HG02840 (cell line): ENCODE measurements around the gene TRIM31.

Experiments
- ATAC-seq: cut with Tn5 transposase; IDR thresholded peaks from one replicate; pipeline ENCODE4 v1.9.1; 2021; ENCODE audit warnings: mild to moderate bottlenecking, moderate library complexity, moderate number of reproducible peaks; ENCODE audit not compliant: unreplicated experiment, low FRiP score

TRIM31 gene

GRCh38 chr6:30092852-30093543 is 19.9 kb downstream of the TRIM31 start:
- ATAC-seq, result no peak

- ATAC-seq, result no peak
Measured at GRCh38 chr6:30091577-30092381, 21.1 kb downstream of the TRIM31 start.

- no peak for ATAC-seq
Measured at GRCh38 chr6:30087876-30088275, 25.0 kb downstream of the TRIM31 start.

- no peak for ATAC-seq
Measured at GRCh38 chr6:30077218-30077617, 35.7 kb downstream of the TRIM31 start.

- ATAC-seq, result no peak
Measured at GRCh38 chr6:30075790-30076732, 36.8 kb downstream of the TRIM31 start.

- ATAC-seq, result no peak
Measured at GRCh38 chr6:30075094-30075789, 37.6 kb downstream of the TRIM31 start, which contains the start of gene RNF39. RNF39 (minus strand) TSS chr6:30075769; CDS start chr6:30075585, 184 bp downstream.

GRCh38 chr6:30074331-30075093 is 38.4 kb downstream of the TRIM31 start:
- ATAC-seq, result no peak

- ATAC-seq, result no peak
Measured at GRCh38 chr6:30073489-30074235, 39.2 kb downstream of the TRIM31 start.

- no peak for ATAC-seq
Measured at GRCh38 chr6:30071858-30072257, 41.0 kb downstream of the TRIM31 start.

GRCh38 chr6:30071081-30071818 is 41.6 kb downstream of the TRIM31 start:
- ATAC-seq, result no peak

- ATAC-seq, result no peak
Measured at GRCh38 chr6:30067460-30068139, 45.3 kb downstream of the TRIM31 start.

GRCh38 chr6:30066577-30067459 is 46.1 kb downstream of the TRIM31 start, which contains the start of gene PPP1R11:
PPP1R11 (plus strand) TSS chr6:30067198; CDS start chr6:30067411, 213 bp downstream.
- ATAC-seq, result peak; percentile 96

GRCh38 chr6:30066082-30066481 is 46.8 kb downstream of the TRIM31 start:
- no peak for ATAC-seq

GRCh38 chr6:30063315-30063714 is 49.6 kb downstream of the TRIM31 start:
- no peak for ATAC-seq

- ATAC-seq, result no peak
Measured at GRCh38 chr6:30062471-30063178, 50.3 kb downstream of the TRIM31 start.
